Neural cell (in vitro differentiated cells): ENCODE measurements around the gene RGL4. TPM values are rescaled to one million over a fixed set of nuclear protein-coding genes. Genes with fewer than 3 reads are reported as not detected.

Source experiments
- H2AFZ ChIP-seq: fragments of 200-600, 300-800 bp; sonication (generic), shearing (Covaris generic); 2 replicates; pipeline ENCODE4 v1.6.0; 2014; ENCODE audit warnings: low read depth, mild to moderate bottlenecking, antibody characterized with exemption, low read length, moderate library complexity
- H3F3A ChIP-seq: fragments of 200-600 bp; shearing (Covaris generic); 2 replicates; pipeline ENCODE4 v1.6.1; 2016; ENCODE audit warnings: mild to moderate bottlenecking, moderate library complexity, mixed read lengths, antibody characterized with exemption, low read length; ENCODE audit not compliant: insufficient read depth, poor library complexity, severe bottlenecking
- H3K27ac ChIP-seq: fragments of 200-600, 300-800 bp; sonication (generic), shearing (Covaris generic); 2 replicates; pipeline ENCODE4 v1.5.1; 2014; ENCODE audit warnings: mild to moderate bottlenecking, low read length, moderate library complexity
- H3K27me3 ChIP-seq: fragments of 300-800, 200-600 bp; sonication (generic), shearing (Covaris generic); 2 replicates; pipeline ENCODE4 v1.6.0; 2014; ENCODE audit warnings: mild to moderate bottlenecking, low read depth, low read length, moderate library complexity; ENCODE audit not compliant: insufficient read depth
- H3K36me3 ChIP-seq: fragments of 300-800, 200-600 bp; sonication (generic), shearing (Covaris generic); 2 replicates; pipeline ENCODE4 v1.5.1; 2014; ENCODE audit warnings: mild to moderate bottlenecking, antibody characterized with exemption, low read length, moderate library complexity; ENCODE audit not compliant: insufficient read depth
- H3K4me2 ChIP-seq: fragments of 300-800, 200-600 bp; sonication (generic), shearing (Covaris generic); 2 replicates; pipeline ENCODE4 v1.6.0; 2014; ENCODE audit warnings: mild to moderate bottlenecking, low read length
- H3K4me3 ChIP-seq: fragments of 300-800, 200-600 bp; sonication (generic), shearing (Covaris generic); 2 replicates; pipeline ENCODE4 v1.5.1; 2014; ENCODE audit warnings: mild to moderate bottlenecking, low read length, moderate library complexity
- H3K79me2 ChIP-seq: fragments of 200-600 bp; shearing (Covaris generic); replicated peaks from 2 replicates; pipeline ENCODE4 v1.6.0; 2014; ENCODE audit warnings: mild to moderate bottlenecking, low read length, moderate library complexity; ENCODE audit not compliant: insufficient read depth
- H3K9ac ChIP-seq: fragments of 300-800, 200-600 bp; sonication (generic), shearing (Covaris generic); 2 replicates; pipeline ENCODE4 v1.6.1; 2016; ENCODE audit warnings: mild to moderate bottlenecking, low read length, mixed read lengths
- H3K9me2 ChIP-seq: fragments of 200-600 bp; shearing (Covaris generic); 2 replicates; pipeline ENCODE4 v1.6.1; 2016; ENCODE audit warnings: mild to moderate bottlenecking, low read length, mixed read lengths; ENCODE audit not compliant: insufficient read depth
- H3K9me3 ChIP-seq: fragments of 200-600, 300-800 bp; sonication (generic), shearing (Covaris generic); 2 replicates; pipeline ENCODE4 v1.6.1; 2016; ENCODE audit warnings: mild to moderate bottlenecking, mixed run types, low read length, moderate library complexity, mixed read lengths
- H4K20me1 ChIP-seq: fragments of 200-600 bp; shearing (Covaris generic); 2 replicates; pipeline ENCODE4 v1.6.1; 2016; ENCODE audit warnings: mild to moderate bottlenecking, mixed run types; ENCODE audit not compliant: insufficient read depth
- EP300 ChIP-seq: fragments of 450-650 bp; conservative IDR thresholded peaks from 2 replicates; pipeline ENCODE4 v1.6.1; 2014; ENCODE audit warnings: antibody characterized with exemption, mild to moderate bottlenecking, moderate library complexity; ENCODE audit not compliant: poor library complexity, severe bottlenecking
- EZH2 ChIP-seq: fragments of 200-600, 300-800 bp; shearing (Covaris generic), sonication (generic); IDR thresholded peaks from 2 replicates; pipeline ENCODE4 v1.6.1; 2014; ENCODE audit warnings: antibody characterized with exemption, low read length, borderline replicate concordance, mild to moderate bottlenecking; ENCODE audit not compliant: insufficient read depth, poor library complexity, severe bottlenecking
- MXI1 ChIP-seq: fragments of 450-650 bp; conservative IDR thresholded peaks from 2 replicates; pipeline ENCODE4 v1.6.1; 2014; ENCODE audit warnings: antibody characterized with exemption, mild to moderate bottlenecking; ENCODE audit not compliant: poor library complexity, severe bottlenecking
- POLR2AphosphoS5 ChIP-seq: IDR thresholded peaks from 2 replicates; pipeline ENCODE4 v1.6.1; 2012
- RAD21 ChIP-seq: fragments of 450-650 bp; conservative IDR thresholded peaks from 2 replicates; pipeline ENCODE4 v1.6.1; 2014; ENCODE audit warnings: antibody characterized with exemption, mild to moderate bottlenecking, moderate library complexity
- SMC3 ChIP-seq: fragments of 450-650 bp; conservative IDR thresholded peaks from 2 replicates; pipeline ENCODE4 v1.6.1; 2014; ENCODE audit warnings: antibody characterized with exemption, mild to moderate bottlenecking, moderate library complexity; ENCODE audit not compliant: poor library complexity
- TAF1 ChIP-seq: IDR thresholded peaks from 2 replicates; pipeline ENCODE4 v1.6.1; 2012; ENCODE audit warnings: low read depth
- polyA plus RNA-seq: library from polyadenylated mRNA; depleted of rRNA; stranded (reverse); fragments of >200 nt; gene quantifications from 2 replicates; pipeline ENCODE4 v1.2.3, GENCODE V29; 2014
- TF ChIP-seq, protein P1 (sequence below): fragments of 450-650 bp; IDR thresholded peaks from 2 replicates; pipeline ENCODE4 v1.5.1; 2014; ENCODE audit warnings: antibody characterized with exemption, mild to moderate bottlenecking, moderate library complexity; ENCODE audit not compliant: poor library complexity, severe bottlenecking
- TF ChIP-seq, protein P2 (sequence below): IDR thresholded peaks from 2 replicates; pipeline ENCODE4 v1.6.1; 2012; ENCODE audit warnings: borderline replicate concordance

Gene RGL4
- polyA plus RNA-seq, 1 donor from 2014 or later, result not detected

DNA sequence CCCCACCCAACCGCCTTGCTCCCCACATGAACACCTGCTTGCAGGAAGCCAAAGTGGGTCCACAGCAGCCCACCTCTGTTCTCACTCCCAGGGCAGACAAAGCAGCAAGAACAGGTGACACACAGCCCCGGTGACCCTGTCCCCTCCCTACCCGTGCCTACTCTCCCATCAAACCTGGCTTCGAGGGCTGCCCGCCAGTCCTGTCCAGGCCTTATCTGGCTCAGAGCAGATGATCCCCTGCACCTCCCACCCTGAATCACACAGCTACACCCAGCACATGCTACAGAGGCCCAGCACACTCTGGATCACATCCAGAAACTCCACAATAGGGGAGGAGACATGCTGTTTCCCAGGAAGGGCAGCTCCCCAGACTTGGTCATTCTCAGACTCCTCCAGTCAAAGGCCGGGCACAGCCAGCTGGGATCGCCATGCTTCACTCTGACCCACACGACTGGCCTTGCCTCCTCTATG, 6.2 kb upstream of the RGL4 start:
- Histone ChIP-seq H3K79me2 (no peaks in the 10 kb centered on the region), H3F3A (no peaks in the 10 kb centered on the region), H3K27ac (no peak overlapping the region), H3K9me3 (no peaks in the 10 kb centered on the region), H2AFZ (no peak overlapping the region), H3K27me3 (no peaks in the 10 kb centered on the region), H3K4me3 (no peak overlapping the region), H3K4me2 (no peak overlapping the region), H3K9ac (no peak overlapping the region), H3K9me2 (no peaks in the 10 kb centered on the region), H3K36me3 (no peaks in the 10 kb centered on the region), H4K20me1 (no peaks in the 10 kb centered on the region)
- TF ChIP-seq RAD21 (no peak), EP300 (no peak), TAF1 (no peak), POLR2AphosphoS5 (no peak), SMC3 (no peak), MXI1 (no peak), EZH2 (no peak)
- TF ChIP-seq, protein P1, sequence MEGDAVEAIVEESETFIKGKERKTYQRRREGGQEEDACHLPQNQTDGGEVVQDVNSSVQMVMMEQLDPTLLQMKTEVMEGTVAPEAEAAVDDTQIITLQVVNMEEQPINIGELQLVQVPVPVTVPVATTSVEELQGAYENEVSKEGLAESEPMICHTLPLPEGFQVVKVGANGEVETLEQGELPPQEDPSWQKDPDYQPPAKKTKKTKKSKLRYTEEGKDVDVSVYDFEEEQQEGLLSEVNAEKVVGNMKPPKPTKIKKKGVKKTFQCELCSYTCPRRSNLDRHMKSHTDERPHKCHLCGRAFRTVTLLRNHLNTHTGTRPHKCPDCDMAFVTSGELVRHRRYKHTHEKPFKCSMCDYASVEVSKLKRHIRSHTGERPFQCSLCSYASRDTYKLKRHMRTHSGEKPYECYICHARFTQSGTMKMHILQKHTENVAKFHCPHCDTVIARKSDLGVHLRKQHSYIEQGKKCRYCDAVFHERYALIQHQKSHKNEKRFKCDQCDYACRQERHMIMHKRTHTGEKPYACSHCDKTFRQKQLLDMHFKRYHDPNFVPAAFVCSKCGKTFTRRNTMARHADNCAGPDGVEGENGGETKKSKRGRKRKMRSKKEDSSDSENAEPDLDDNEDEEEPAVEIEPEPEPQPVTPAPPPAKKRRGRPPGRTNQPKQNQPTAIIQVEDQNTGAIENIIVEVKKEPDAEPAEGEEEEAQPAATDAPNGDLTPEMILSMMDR, result no peak
- TF ChIP-seq, protein P2, sequence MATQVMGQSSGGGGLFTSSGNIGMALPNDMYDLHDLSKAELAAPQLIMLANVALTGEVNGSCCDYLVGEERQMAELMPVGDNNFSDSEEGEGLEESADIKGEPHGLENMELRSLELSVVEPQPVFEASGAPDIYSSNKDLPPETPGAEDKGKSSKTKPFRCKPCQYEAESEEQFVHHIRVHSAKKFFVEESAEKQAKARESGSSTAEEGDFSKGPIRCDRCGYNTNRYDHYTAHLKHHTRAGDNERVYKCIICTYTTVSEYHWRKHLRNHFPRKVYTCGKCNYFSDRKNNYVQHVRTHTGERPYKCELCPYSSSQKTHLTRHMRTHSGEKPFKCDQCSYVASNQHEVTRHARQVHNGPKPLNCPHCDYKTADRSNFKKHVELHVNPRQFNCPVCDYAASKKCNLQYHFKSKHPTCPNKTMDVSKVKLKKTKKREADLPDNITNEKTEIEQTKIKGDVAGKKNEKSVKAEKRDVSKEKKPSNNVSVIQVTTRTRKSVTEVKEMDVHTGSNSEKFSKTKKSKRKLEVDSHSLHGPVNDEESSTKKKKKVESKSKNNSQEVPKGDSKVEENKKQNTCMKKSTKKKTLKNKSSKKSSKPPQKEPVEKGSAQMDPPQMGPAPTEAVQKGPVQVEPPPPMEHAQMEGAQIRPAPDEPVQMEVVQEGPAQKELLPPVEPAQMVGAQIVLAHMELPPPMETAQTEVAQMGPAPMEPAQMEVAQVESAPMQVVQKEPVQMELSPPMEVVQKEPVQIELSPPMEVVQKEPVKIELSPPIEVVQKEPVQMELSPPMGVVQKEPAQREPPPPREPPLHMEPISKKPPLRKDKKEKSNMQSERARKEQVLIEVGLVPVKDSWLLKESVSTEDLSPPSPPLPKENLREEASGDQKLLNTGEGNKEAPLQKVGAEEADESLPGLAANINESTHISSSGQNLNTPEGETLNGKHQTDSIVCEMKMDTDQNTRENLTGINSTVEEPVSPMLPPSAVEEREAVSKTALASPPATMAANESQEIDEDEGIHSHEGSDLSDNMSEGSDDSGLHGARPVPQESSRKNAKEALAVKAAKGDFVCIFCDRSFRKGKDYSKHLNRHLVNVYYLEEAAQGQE, result no peak

DNA sequence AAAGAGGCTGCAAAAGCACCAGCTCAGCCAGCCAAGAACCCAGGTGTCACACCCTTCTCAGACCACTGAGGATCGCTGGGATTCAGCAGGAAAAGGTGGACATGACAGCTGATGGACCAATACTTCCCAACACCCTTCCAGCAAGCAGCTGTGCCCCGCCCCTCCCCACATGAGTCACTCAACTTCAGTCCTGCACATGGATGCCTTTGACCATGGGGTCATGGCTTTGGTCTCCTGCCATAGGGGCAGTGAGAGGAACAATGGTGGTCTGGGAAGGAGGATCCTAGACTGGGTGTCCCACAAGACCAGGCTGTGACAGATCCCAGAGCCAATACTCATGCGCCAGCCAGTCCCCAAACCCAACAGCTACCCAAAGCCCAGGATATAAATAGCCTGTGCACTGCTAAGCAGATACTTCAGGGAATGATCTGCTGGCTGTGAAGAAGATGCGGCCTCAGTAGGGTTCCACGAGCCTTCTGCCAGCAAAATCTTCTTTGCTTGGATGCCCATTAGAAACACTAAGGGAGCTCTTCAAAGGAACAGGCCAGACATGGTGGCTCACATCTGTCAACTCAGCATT, 5.5 kb upstream of the RGL4 start:
- H3K27ac ChIP-seq, result no peak overlapping the region
- H4K20me1 ChIP-seq, result no peaks in the 10 kb centered on the region
- no peak overlapping the region for H2AFZ ChIP-seq
- no peak overlapping the region for H3K4me2 ChIP-seq
- no peaks in the 10 kb centered on the region for H3K27me3 ChIP-seq
- H3K4me3 ChIP-seq, result no peak overlapping the region
- H3K9me3 ChIP-seq, result no peaks in the 10 kb centered on the region
- no peaks in the 10 kb centered on the region for H3K36me3 ChIP-seq
- no peak overlapping the region for H3K9ac ChIP-seq
- no peaks in the 10 kb centered on the region for H3K9me2 ChIP-seq
- H3F3A ChIP-seq, result no peaks in the 10 kb centered on the region
- TF ChIP-seq EZH2 (no peak), RAD21 (no peak), EP300 (no peak)
- H3K79me2 ChIP-seq, result no peaks in the 10 kb centered on the region
